GM21526 (cell line): ENCODE measurements around the gene CYB561D1.

Source experiments
- ATAC-seq: cut with Tn5 transposase; IDR thresholded peaks from one replicate; pipeline ENCODE4 v1.9.1; 2021; ENCODE audit warnings: moderate library complexity; ENCODE audit not compliant: unreplicated experiment, low FRiP score

The CYB561D1 gene

GRCh38 chr1:109499661-109500536, 6.0 kb downstream of the CYB561D1 start:
- no peak for ATAC-seq

GRCh38 chr1:109500941-109501381, 7.1 kb downstream of the CYB561D1 start:
- ATAC-seq = no peak

GRCh38 chr1:109501644-109502363, 7.9 kb downstream of the CYB561D1 start:
- no peak for ATAC-seq

- no peak for ATAC-seq
Measured at GRCh38 chr1:109502364-109502851, 8.5 kb downstream of the CYB561D1 start.

- ATAC-seq = no peak
Measured at GRCh38 chr1:109503935-109504334, 10.0 kb downstream of the CYB561D1 start.

- ATAC-seq = no peak
Measured at GRCh38 chr1:109504974-109505373, 11.1 kb downstream of the CYB561D1 start.

- no peak for ATAC-seq
Measured at GRCh38 chr1:109508001-109508872, 14.3 kb downstream of the CYB561D1 start.

GRCh38 chr1:109508873-109509175, 14.9 kb downstream of the CYB561D1 start:
- no peak for ATAC-seq

- ATAC-seq = no peak
Measured at GRCh38 chr1:109509176-109510134, 15.6 kb downstream of the CYB561D1 start, which contains the start of gene AMIGO1. TSS of gene AMIGO1 (minus strand) at chr1:109509727. CDS start at chr1:109508912, 815 bp downstream.

GRCh38 chr1:109513110-109513710, 19.3 kb downstream of the CYB561D1 start:
- no peak for ATAC-seq

GRCh38 chr1:109514846-109515245, 21.0 kb downstream of the CYB561D1 start:
- no peak for ATAC-seq

- ATAC-seq = no peak
Measured at GRCh38 chr1:109516872-109517271, 23.0 kb downstream of the CYB561D1 start.

- ATAC-seq = no peak
Measured at GRCh38 chr1:109517337-109517736, 23.4 kb downstream of the CYB561D1 start.

- no peak for ATAC-seq
Measured at GRCh38 chr1:109521002-109521951, 27.4 kb downstream of the CYB561D1 start.

GRCh38 chr1:109522026-109522425, 28.1 kb downstream of the CYB561D1 start:
- no peak for ATAC-seq

GRCh38 chr1:109523706-109524105, 29.8 kb downstream of the CYB561D1 start:
- no peak for ATAC-seq

- ATAC-seq = no peak
Measured at GRCh38 chr1:109527098-109527811, 33.4 kb downstream of the CYB561D1 start.
